SK-N-SH (cell line): ENCODE results near the gene KLK12. TPM values are rescaled to one million over a fixed set of nuclear protein-coding genes. Genes with fewer than 3 reads are reported as not detected.

Experiments
- polyA plus RNA-seq, 3 experiments: library from polyadenylated mRNA; depleted of rRNA; stranded (reverse); fragments of >200 nt; gene quantifications; 2 replicates each; pipeline ENCODE4 v1.2.3, GENCODE V29; 2012

Gene KLK12
- polyA plus RNA-seq, 1 of the 3 experiments (the other 2 are of a cell fraction), result not detected

Other genes starting within 250 kb of the KLK12 start
- gene ACP4, start 244.6 kb downstream of the KLK12 start, polyA plus RNA-seq (2012; rRNA removed), result not detected in 2 replicates
- gene KLK1, start 211.2 kb downstream of the KLK12 start, polyA plus RNA-seq (2012; rRNA removed), result not detected in 2 replicates
- gene KLK15, start 201.4 kb downstream of the KLK12 start, polyA plus RNA-seq (2012; rRNA removed), result not detected in 2 replicates
- not detected in 2 replicates for gene KLK3, start 180.1 kb downstream of the KLK12 start, polyA plus RNA-seq (2012; rRNA removed)
- gene KLK2, start 161.6 kb downstream of the KLK12 start, polyA plus RNA-seq (2012; rRNA removed), result 0.15 and 0.44 TPM in 2 replicates
- gene KLK4, start 123.6 kb downstream of the KLK12 start, polyA plus RNA-seq (2012; rRNA removed), result not detected in 2 replicates
- gene KLK5, start 82.0 kb downstream of the KLK12 start, polyA plus RNA-seq (2012; rRNA removed), result not detected in 2 replicates
- not detected in 2 replicates for gene KLK6, start 65.4 kb downstream of the KLK12 start, polyA plus RNA-seq (2012; rRNA removed)
- not detected in 2 replicates for gene KLK7, start 51.1 kb downstream of the KLK12 start, polyA plus RNA-seq (2012; rRNA removed)
- not detected in 2 replicates for gene KLK8, start 33.4 kb downstream of the KLK12 start, polyA plus RNA-seq (2012; rRNA removed)
- not detected in 2 replicates for gene KLK10, start 15.3 kb downstream of the KLK12 start, polyA plus RNA-seq (2012; rRNA removed)
- not detected in 2 replicates for gene KLK11, start 8.4 kb downstream of the KLK12 start, polyA plus RNA-seq (2012; rRNA removed)
- gene KLK13, start 30.1 kb upstream of the KLK12 start, polyA plus RNA-seq (2012; rRNA removed), result not detected in 2 replicates
- gene KLK14, start 47.9 kb upstream of the KLK12 start, polyA plus RNA-seq (2012; rRNA removed), result 0.19 and 0.26 TPM in 2 replicates
- 7.2 and 8.8 TPM in 2 replicates for gene CTU1, start 73.4 kb upstream of the KLK12 start, polyA plus RNA-seq (2012; rRNA removed)
- not detected in 2 replicates for gene SIGLEC9, start 89.9 kb upstream of the KLK12 start, polyA plus RNA-seq (2012; rRNA removed)
- gene SIGLEC7, start 107.3 kb upstream of the KLK12 start, polyA plus RNA-seq (2012; rRNA removed), result not detected in 2 replicates
- 0.36 and 0.67 TPM in 2 replicates for gene CD33, start 190.1 kb upstream of the KLK12 start, polyA plus RNA-seq (2012; rRNA removed)
- gene SIGLECL1, start 216.1 kb upstream of the KLK12 start, polyA plus RNA-seq (2012; rRNA removed), result not detected in 2 replicates